Keratinocyte (primary cell): ENCODE measurements around the gene ACTN3. TPM values are rescaled to one million over a fixed set of nuclear protein-coding genes. Genes with fewer than 3 reads are reported as not detected.

ENCODE experiments used
- DNase-seq: peaks from one replicate; pipeline ENCODE4 v3.0.0-alpha.2; 2011; ENCODE audit warnings: low read depth, missing footprints, low spot score
- FAIRE-seq: peaks from 2 replicates; lab custom pipeline; 2011; peaks lifted over from hg19 to GRCh38; lab: Jason Lieb, UNC
- H2AFZ ChIP-seq: 2 replicates; pipeline ENCODE4 v1.6.0; 2012; ENCODE audit warnings: low read length, control low read depth, inconsistent platforms; ENCODE audit not compliant: control insufficient read depth
- H3K27ac ChIP-seq: 2 replicates; pipeline ENCODE4 v1.5.1; 2011; ENCODE audit warnings: low read length; ENCODE audit not compliant: control insufficient read depth, insufficient read depth
- H3K27me3 ChIP-seq: 3 replicates; pipeline ENCODE4 v1.6.0; 2011; ENCODE audit warnings: low read length; ENCODE audit not compliant: control insufficient read depth, insufficient read depth; ENCODE audit errors: extremely low read depth
- H3K36me3 ChIP-seq, 2 experiments: 2 replicates in 1 of 2; 3 replicates in 1 of 2; pipeline ENCODE4 v1.5.1; 2011; ENCODE audit warnings: low read length in 2 of 2, mild to moderate bottlenecking in 1 of 2; ENCODE audit not compliant: control insufficient read depth in 2 of 2, insufficient read depth in 2 of 2; ENCODE audit errors: extremely low read depth in 1 of 2
- H3K4me1 ChIP-seq: 3 replicates; pipeline ENCODE4 v1.5.1; 2011; ENCODE audit warnings: low read length; ENCODE audit not compliant: control insufficient read depth, insufficient read depth; ENCODE audit errors: extremely low read depth
- H3K4me2 ChIP-seq: 3 replicates; pipeline ENCODE4 v1.6.0; 2011; ENCODE audit warnings: low read depth, low read length; ENCODE audit not compliant: control insufficient read depth, insufficient read depth; ENCODE audit errors: extremely low read depth
- H3K4me3 ChIP-seq, 3 experiments: fragments of 200-600 bp in 1 of 3; sonication (generic) in 1 of 3; 2 replicates in 2 of 3; 3 replicates in 1 of 3; pipeline ENCODE4 v1.5.1; 2011 to 2016; ENCODE audit warnings: low read length in 3 of 3, mild to moderate bottlenecking in 3 of 3, control low read depth in 2 of 3, inconsistent platforms in 1 of 3, low read depth in 1 of 3, mixed read lengths in 1 of 3, mixed run types in 1 of 3, moderate library complexity in 1 of 3; ENCODE audit not compliant: control insufficient read depth in 2 of 3, insufficient read depth in 2 of 3; ENCODE audit errors: extremely low read depth in 1 of 3
- H3K79me2 ChIP-seq: 2 replicates; pipeline ENCODE4 v1.6.0; 2012; ENCODE audit warnings: low read length; ENCODE audit not compliant: control insufficient read depth, insufficient read depth
- H3K9ac ChIP-seq: 3 replicates; pipeline ENCODE4 v1.6.0; 2011; ENCODE audit warnings: low read length; ENCODE audit not compliant: control insufficient read depth, insufficient read depth; ENCODE audit errors: extremely low read depth
- H3K9me1 ChIP-seq: 3 replicates; pipeline ENCODE4 v1.6.0; 2011; ENCODE audit warnings: low read length; ENCODE audit not compliant: control insufficient read depth, insufficient read depth; ENCODE audit errors: extremely low read depth
- H3K9me3 ChIP-seq: 2 replicates; pipeline ENCODE4 v1.5.1; 2012; ENCODE audit warnings: low read depth, low read length; ENCODE audit not compliant: control insufficient read depth
- H4K20me1 ChIP-seq: 3 replicates; pipeline ENCODE4 v1.6.0; 2011; ENCODE audit warnings: low read length; ENCODE audit not compliant: control insufficient read depth, insufficient read depth; ENCODE audit errors: extremely low read depth
- CTCF ChIP-seq, 3 experiments: IDR thresholded peaks in 1 of 3; conservative IDR thresholded peaks in 1 of 3; optimal IDR thresholded peaks in 1 of 3; 2 replicates in 2 of 3; 3 replicates in 1 of 3; pipeline versions ENCODE3 to v1.5.1; 2011; ENCODE audit warnings: low read length in 3 of 3, mild to moderate bottlenecking in 3 of 3, moderate library complexity in 2 of 3, control low read depth in 1 of 3, inconsistent platforms in 1 of 3; ENCODE audit not compliant: insufficient read depth in 2 of 3; ENCODE audit errors: extremely low read depth in 1 of 3
- EZH2 ChIP-seq: IDR thresholded peaks from one replicate; pipeline ENCODE4 v1.6.1; 2012; ENCODE audit warnings: inconsistent platforms, mild to moderate bottlenecking, low read length, moderate library complexity
- dilution Hi-C: fragments of 300-500 bp; cut with MboI; formaldehyde crosslinking; loops from one replicate; pipeline ENCODE4 v1.7.0; 2020; ENCODE audit warnings: low sequenced_read_pairs; ENCODE audit not compliant: extremely low pct_ligation_motif_present
- polyA plus RNA-seq, 5 experiments: library from polyadenylated mRNA; depleted of rRNA in 3 of 5; stranded (reverse) in 3 of 5; stranded (forward) in 1 of 5; unstranded in 1 of 5; fragments of >200 nt; gene quantifications; 1 replicate in 1 of 5; 2 replicates in 3 of 5; 3 replicates in 1 of 5; pipeline versions ENCODE4 v1.2.1 to v1.2.3, GENCODE V29; 2011 to 2012; ENCODE audit warnings: missing spikeins in 2 of 5, low read depth in 1 of 5, low replicate concordance in 1 of 5

ACTN3 gene
- polyA plus RNA-seq, 1 donor (not counting 4 experiments of a cell fraction or from before 2014, with no cell fraction given): not detected

GRCh38 chr11:66607126-66607834, 60.6 kb downstream of the ACTN3 start:
- Histone ChIP-seq H3K4me3 (no peak overlapping the region), H3K9ac (peak overlapping the region; percentile 37), H3K27ac (peak overlapping the region; percentile 70), H3K27me3 (no peaks in the 10 kb centered on the region), H4K20me1 (no peaks in the 10 kb centered on the region), H3K79me2 (no peaks in the 10 kb centered on the region), H3K36me3 (peaks cover 10 to 14% of the 10 kb centered on the region in 2 experiments), H2AFZ (no peak overlapping the region), H3K9me1 (no peaks in the 10 kb centered on the region), H3K4me2 (peak overlapping the region; percentile 67), H3K4me1 (peaks cover 10% of the 10 kb centered on the region), H3K9me3 (no peaks in the 10 kb centered on the region)
- FAIRE-seq: no peak
- no peak for DNase-seq
- TF ChIP-seq CTCF (optimal IDR thresholded peaks at IDR 0.05 in 1 of 3, IDR thresholded peaks at IDR 0.05 in 1 of 3, conservative IDR thresholded peaks at IDR 0.05 in 1 of 3; ENCODE audit: extremely low read depth in 1 of 3, insufficient read depth in 2 of 3, low read length in 3 of 3) (no peak), EZH2 (no peak)
- dilution Hi-C loops: no loop called here

GRCh38 chr11:66609721-66610617, 63.3 kb downstream of the ACTN3 start:
- no peak overlapping the region for H3K9ac ChIP-seq
- TF ChIP-seq CTCF (optimal IDR thresholded peaks at IDR 0.05 in 1 of 3, IDR thresholded peaks at IDR 0.05 in 1 of 3, conservative IDR thresholded peaks at IDR 0.05 in 1 of 3; ENCODE audit: extremely low read depth in 1 of 3, insufficient read depth in 2 of 3, low read length in 3 of 3) (no peak), EZH2 (no peak)
- H3K4me1 ChIP-seq: peaks cover 7% of the 10 kb centered on the region
- peaks cover 8 to 13% of the 10 kb centered on the region in 2 experiments for H3K36me3 ChIP-seq
- no peak overlapping the region for H3K27ac ChIP-seq
- H3K9me1 ChIP-seq: no peaks in the 10 kb centered on the region
- dilution Hi-C loops: no loop called here
- H3K4me3 ChIP-seq: no peak overlapping the region
- H3K4me2 ChIP-seq: no peak overlapping the region
- no peaks in the 10 kb centered on the region for H4K20me1 ChIP-seq
- no peak for FAIRE-seq
- H3K79me2 ChIP-seq: no peaks in the 10 kb centered on the region
- DNase-seq: no peak
- H2AFZ ChIP-seq: no peak overlapping the region
- no peaks in the 10 kb centered on the region for H3K9me3 ChIP-seq
- H3K27me3 ChIP-seq: no peaks in the 10 kb centered on the region
